HG03520 (cell line): ENCODE data around the gene KATNB1.
"Not testable (repeated sequence)": the region's sequence is repeated elsewhere in the genome, so short reads cannot be mapped to it uniquely, and the experiment has no call there.

Experiments used
- ATAC-seq: cut with Tn5 transposase; IDR thresholded peaks from one replicate; pipeline ENCODE4 v1.9.1; 2021; ENCODE audit warnings: mild to moderate bottlenecking, moderate library complexity; ENCODE audit not compliant: unreplicated experiment

Gene KATNB1

GRCh38 chr16:57700781-57701551 lies 34.6 kb upstream of the KATNB1 start:
- no peak for ATAC-seq

- no peak for ATAC-seq
Measured at GRCh38 chr16:57701759-57702371, 33.7 kb upstream of the KATNB1 start.

DNA sequence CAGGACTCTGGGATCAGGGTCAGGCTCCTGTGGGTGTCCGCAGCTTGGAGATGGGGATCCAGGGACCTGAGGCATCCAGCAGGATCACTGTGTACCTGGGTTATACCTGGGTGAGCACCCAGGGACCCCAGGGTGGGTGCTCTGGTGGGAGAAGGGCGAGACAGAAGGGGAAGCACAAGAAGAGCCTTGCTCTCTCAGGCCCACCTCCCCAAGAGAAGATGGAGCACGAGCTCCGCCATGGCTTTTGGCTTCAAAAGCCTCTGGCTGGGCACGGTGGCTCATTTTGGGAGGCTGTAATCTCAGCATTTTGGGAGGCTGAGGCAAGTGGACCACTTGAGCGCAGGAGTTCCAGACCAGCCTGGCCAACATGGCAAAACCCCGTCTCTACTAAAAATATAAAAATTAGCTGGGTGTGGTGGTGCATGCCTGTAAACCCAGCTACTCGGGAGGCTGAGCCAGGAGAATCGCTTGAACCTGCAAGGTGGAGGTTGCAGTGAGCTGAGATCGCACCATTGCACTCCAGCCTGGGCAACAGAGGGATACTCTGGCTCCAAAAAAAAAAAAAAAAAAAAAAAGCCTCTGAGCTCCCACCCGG lies 32.1 kb upstream of the KATNB1 start:
- ATAC-seq: no peak

DNA sequence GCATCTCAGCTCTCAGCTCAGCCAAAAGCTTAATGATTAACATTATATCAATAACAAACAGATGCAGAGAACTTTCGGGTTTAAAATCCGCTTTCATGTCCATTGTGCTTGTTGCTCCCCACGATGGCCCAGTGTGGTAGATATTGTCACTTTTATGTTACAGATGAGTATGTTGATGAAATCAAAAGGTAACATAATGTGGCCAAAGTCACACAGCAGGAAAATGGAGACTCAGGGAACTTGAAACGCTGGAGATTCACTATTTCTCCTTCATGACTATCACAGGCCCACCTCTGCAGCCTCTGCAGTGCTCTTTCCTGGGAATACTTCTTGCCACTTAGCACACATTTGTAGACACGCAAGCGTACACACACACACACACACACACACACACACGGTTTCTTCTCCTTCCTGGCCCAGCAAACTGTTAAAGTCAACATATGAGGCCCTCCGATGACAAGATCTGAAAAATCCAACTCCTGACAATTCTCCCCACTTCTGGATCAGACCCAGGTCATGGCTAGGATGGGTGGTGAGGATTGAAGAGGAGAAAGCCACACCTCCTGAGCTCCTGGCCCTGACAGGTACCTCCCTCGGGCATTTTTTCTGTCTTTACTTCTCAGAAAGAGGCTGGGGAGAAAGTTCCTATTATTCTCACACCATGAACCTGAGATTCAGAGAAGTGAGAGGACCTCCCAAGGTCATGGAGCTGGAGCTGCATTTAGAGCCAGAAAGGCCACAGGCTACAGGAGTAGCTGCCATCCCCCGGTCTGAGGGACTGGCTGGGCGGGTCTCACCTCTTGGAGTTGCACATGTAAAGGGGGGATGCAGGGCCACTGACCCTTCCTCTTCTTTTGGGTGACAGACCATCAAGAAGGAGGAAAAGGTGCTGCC lies 31.3 kb upstream of the KATNB1 start:
- no peak for ATAC-seq

- ATAC-seq: no peak
Measured at GRCh38 chr16:57704905-57705852, 30.4 kb upstream of the KATNB1 start.

DNA sequence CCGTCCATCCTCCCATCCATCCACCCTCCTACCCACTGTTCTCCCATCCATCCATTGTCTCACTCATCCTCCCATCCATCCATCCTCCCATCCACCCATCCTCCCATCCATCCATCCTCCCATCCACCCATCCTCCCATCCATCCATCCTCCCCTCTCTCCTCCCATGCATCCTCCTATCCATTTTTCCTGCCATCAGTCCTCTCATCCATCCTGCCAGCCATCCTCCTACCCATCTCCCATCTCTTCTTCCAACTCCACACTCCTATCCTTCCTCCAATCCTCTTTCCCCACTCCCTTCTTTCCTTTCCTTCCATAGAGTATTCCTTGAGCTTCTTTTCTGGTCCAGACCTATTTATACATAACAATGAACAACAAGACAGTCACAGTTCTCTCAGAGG lies 28.9 kb upstream of the KATNB1 start:
- no peak for ATAC-seq

DNA sequence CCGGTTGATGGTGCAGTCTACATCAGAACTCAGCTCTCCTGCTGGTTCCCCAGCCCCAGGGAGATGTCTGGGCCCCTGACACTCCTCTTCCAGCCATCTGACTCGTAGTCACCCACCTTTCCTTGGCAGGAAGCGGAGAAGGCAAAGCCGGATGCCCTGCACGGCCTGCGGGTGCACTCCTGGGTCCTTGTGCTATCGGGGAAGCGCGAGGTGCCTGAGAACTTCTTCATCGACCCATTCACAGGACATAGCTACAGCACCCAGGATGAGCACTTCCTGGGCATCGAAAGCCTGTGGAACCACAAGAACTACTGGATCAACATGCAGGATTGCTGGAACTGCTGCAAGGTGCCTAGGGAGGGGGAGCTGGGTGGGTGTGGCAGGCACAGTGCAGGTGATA lies 28.2 kb upstream of the KATNB1 start:
- ATAC-seq: no peak

- ATAC-seq: no peak
Measured at GRCh38 chr16:57708168-57708567, 27.4 kb upstream of the KATNB1 start.

DNA sequence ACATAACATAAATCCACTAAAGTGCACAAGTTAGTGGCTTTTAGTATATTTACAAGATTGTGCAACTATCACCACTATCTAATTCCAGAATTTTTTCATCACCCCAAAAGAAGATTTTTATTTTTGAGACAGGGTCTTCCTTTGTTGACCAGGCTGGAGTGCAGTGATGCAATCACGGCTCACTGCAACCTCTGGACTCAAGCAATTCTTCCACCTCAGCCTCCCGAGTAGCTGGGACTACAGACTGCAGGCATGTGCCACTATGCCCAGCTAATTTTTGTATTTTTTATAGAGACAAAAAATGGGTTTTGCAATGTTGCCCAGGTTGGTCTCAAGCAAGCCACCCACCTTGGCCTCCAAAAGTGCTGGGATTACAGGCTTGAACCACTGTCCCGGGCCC lies 25.9 kb upstream of the KATNB1 start:
- no peak for ATAC-seq

- ATAC-seq: no peak
Measured at GRCh38 chr16:57711346-57711745, 24.2 kb upstream of the KATNB1 start.

- ATAC-seq: no peak
Measured at GRCh38 chr16:57711993-57712392, 23.6 kb upstream of the KATNB1 start.

DNA sequence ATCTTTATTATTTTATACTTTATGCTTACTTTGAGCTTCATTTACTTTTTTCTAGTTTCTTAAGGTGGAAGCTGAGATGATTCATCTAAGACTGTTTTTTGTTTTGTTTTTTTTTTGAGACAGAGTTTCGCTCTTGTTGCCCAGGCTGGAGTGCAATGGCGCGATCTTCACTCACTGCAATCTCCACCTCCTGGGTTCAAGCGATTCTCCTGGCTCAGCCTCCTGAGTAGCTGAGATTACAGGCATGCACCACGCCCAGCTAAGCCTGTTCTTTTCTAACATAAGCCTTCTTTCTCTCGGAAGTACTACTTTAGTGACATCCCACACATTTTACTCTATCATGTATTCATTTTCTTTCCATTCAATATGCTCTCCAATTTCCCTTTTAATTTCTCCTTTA lies 23.0 kb upstream of the KATNB1 start:
- ATAC-seq: not testable (repeated sequence)

- ATAC-seq: no peak
Measured at GRCh38 chr16:57713596-57713995, 22.0 kb upstream of the KATNB1 start.

- no peak for ATAC-seq
Measured at GRCh38 chr16:57714047-57714446, 21.5 kb upstream of the KATNB1 start.

DNA sequence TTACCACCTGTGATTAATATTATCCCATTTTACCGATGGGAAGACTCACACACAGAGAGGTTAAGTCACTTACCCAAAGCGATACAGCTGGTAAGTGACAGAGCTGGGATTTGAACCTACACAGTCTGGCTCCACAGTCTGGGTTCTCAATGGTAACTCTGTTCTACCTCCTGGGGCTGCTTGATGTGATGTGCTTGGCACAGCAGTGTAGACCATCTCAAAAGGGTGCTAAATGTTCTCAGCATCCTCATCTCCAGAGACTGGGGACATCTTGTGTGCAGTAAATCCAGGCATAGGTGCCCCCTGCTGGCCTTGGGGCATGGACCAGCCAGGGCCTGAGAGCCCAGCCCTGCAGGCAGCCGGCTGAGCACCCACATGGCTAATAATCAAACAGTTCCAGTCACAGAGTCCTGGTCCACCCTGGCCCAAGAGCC lies 15.4 kb upstream of the KATNB1 start:
- ATAC-seq: no peak

GRCh38 chr16:57721356-57722209 lies 14.0 kb upstream of the KATNB1 start:
- ATAC-seq: no peak

- ATAC-seq: no peak
Measured at GRCh38 chr16:57722210-57722499, 13.4 kb upstream of the KATNB1 start.

- ATAC-seq: no peak
Measured at GRCh38 chr16:57722651-57723050, 12.9 kb upstream of the KATNB1 start.

DNA sequence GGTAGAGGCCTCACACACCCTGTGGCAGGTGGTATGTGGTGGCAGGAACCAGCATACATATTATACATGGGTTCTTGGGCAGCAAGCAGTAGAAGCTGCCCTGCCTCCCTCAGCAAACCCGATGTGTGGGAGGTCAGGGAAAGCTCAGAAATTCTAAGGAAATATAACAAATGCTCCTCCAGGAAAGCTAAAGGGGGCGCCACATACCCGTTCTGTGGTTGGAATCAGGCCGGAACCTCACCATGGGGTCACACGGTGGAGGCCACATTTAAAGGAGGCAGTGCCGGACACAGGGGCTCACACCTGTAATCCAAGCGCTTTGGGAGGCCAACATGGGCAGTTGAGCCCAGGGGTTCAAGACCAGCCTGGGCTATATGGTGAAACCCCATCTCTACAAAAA lies 12.4 kb upstream of the KATNB1 start:
- no peak for ATAC-seq
